HL-60 (cell line): ENCODE measurements around the gene BPIFA3.

Experiments used
- DNase-seq, 2 experiments: peaks; one replicate each; pipeline ENCODE4 v3.0.0-alpha.2; 2010 to 2020; ENCODE audit warnings: low read depth in 1 of 2, low spot score in 1 of 2
- H3K27ac ChIP-seq: fragments of 250-450 bp; sonication (Bioruptor Pico); replicated peaks from 2 replicates; pipeline ENCODE4 v1.5.1; 2020; ENCODE audit warnings: mild to moderate bottlenecking, moderate library complexity
- H3K27me3 ChIP-seq: fragments of 250-450 bp; sonication (Bioruptor Pico); 2 replicates; pipeline ENCODE4 v1.5.1; 2021; ENCODE audit warnings: mild to moderate bottlenecking, moderate library complexity; ENCODE audit not compliant: insufficient read depth, poor library complexity, severe bottlenecking
- H3K4me3 ChIP-seq: replicated peaks from 2 replicates; pipeline ENCODE4 v1.5.1; 2011; ENCODE audit warnings: mild to moderate bottlenecking, control low read depth, low read length; ENCODE audit not compliant: insufficient read depth
- GABPA ChIP-seq: IDR thresholded peaks from 2 replicates; pipeline ENCODE4 v1.6.1; 2012; ENCODE audit warnings: low read depth
- POLR2AphosphoS5 ChIP-seq: IDR thresholded peaks from 2 replicates; pipeline ENCODE4 v1.6.1; 2012; ENCODE audit warnings: low read depth
- REST ChIP-seq: IDR thresholded peaks from 2 replicates; pipeline ENCODE4 v1.6.1; 2012; ENCODE audit warnings: low read depth; ENCODE audit not compliant: insufficient replicate concordance
- SPI1 ChIP-seq: IDR thresholded peaks from 2 replicates; pipeline ENCODE4 v1.6.1; 2012; ENCODE audit warnings: low read depth, mild to moderate bottlenecking, borderline replicate concordance
- TF ChIP-seq, protein P1 (sequence below): IDR thresholded peaks from one replicate; pipeline ENCODE4 v1.5.1; 2011; ENCODE audit warnings: low read length, control low read depth, inconsistent platforms; ENCODE audit not compliant: insufficient read depth

Gene BPIFA3

GRCh38 chr20:33234050-33234449, 16.9 kb downstream of the BPIFA3 start:
- TF ChIP-seq REST (no peak), SPI1 (no peak), GABPA (no peak), POLR2AphosphoS5 (no peak)
- TF ChIP-seq, protein P1, sequence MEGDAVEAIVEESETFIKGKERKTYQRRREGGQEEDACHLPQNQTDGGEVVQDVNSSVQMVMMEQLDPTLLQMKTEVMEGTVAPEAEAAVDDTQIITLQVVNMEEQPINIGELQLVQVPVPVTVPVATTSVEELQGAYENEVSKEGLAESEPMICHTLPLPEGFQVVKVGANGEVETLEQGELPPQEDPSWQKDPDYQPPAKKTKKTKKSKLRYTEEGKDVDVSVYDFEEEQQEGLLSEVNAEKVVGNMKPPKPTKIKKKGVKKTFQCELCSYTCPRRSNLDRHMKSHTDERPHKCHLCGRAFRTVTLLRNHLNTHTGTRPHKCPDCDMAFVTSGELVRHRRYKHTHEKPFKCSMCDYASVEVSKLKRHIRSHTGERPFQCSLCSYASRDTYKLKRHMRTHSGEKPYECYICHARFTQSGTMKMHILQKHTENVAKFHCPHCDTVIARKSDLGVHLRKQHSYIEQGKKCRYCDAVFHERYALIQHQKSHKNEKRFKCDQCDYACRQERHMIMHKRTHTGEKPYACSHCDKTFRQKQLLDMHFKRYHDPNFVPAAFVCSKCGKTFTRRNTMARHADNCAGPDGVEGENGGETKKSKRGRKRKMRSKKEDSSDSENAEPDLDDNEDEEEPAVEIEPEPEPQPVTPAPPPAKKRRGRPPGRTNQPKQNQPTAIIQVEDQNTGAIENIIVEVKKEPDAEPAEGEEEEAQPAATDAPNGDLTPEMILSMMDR = no peak
- no peak overlapping the region for H3K4me3 ChIP-seq
- H3K27ac ChIP-seq = no peak overlapping the region
- DNase-seq = no peak
- H3K27me3 ChIP-seq = peaks cover 2% of the 10 kb centered on the region

DNA sequence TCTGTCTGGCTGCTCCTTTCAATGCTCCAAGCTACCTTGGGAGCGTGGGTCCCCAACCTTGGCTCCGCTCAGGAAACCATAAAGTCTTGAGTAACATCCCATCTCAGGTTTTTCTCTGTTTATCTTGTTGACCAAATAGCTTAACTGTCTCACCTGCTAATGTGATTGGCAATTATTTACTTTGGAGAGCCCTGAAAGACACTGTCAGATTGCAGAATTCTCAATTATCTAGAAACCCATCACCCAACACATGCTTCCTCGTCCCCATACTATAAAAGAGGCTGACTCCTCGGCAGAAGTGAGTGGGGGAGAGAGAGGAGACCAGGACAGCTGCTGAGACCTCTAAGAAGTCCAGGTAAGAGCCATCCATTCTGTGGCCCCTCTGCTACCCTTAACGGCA, 18.5 kb downstream of the BPIFA3 start, which contains the start of gene BPIFA1:
BPIFA1 (plus strand) TSS at position 301 of the 400 bp plus-strand sequence. CDS start 1,716 bp downstream, outside the sequence.
- Histone ChIP-seq H3K4me3 (no peak within 1 kb of the TSS), H3K27me3 (peaks cover 2% of the 10 kb centered on the region), H3K27ac (no peak within 1 kb of the TSS)
- no peak for DNase-seq
- TF ChIP-seq GABPA (no peak), REST (no peak), POLR2AphosphoS5 (no peak), SPI1 (no peak)
- TF ChIP-seq, protein P1 = no peak

DNA sequence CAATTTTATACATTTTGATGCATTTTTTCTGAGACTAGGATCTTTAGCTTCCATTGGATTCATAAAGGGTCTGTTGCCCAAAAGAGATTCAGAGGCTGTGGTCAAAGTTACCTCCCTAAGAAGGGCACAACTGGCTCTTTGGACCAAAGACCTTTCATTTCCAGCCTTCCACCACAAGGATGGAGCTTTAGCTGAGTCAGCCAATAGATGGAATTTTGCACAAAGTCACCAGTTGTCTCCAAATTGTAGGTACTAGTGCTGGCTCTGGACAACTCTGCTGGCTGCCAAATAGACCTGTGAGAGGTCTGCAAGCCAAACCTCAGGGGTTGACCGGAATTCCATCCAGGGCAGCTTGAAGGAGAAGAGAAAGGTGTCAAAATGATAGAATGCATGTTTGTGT, 19.2 kb downstream of the BPIFA3 start:
- no peak for DNase-seq
- no peak for TF ChIP-seq POLR2AphosphoS5
- no peak for TF ChIP-seq SPI1
- no peak for TF ChIP-seq GABPA
- no peak for TF ChIP-seq REST
- TF ChIP-seq, protein P1 = no peak

More for the DNA sequence above, 19.2 kb downstream of the BPIFA3 start:
- peaks cover 2% of the 10 kb centered on the region for H3K27me3 ChIP-seq
- no peak overlapping the region for H3K27ac ChIP-seq
- H3K4me3 ChIP-seq = no peak overlapping the region
